ENCODE measurements around the gene RAB40B.
"Not testable (repeated sequence)": the region's sequence is repeated elsewhere in the genome, so short reads cannot be mapped to it uniquely, and the experiment has no call there.

The RAB40B gene, protein sequence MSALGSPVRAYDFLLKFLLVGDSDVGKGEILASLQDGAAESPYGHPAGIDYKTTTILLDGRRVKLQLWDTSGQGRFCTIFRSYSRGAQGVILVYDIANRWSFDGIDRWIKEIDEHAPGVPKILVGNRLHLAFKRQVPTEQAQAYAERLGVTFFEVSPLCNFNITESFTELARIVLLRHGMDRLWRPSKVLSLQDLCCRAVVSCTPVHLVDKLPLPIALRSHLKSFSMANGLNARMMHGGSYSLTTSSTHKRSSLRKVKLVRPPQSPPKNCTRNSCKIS

GRCh38 chr17:82698065-82698973 lies at the start of gene RAB40B:
TSS of gene RAB40B (minus strand) at chr17:82698698. CDS start at chr17:82698596, 102 bp downstream.
- DNase-seq = peak; percentile 99

GRCh38 chr17:82745524-82745923 lies 47.0 kb upstream of the RAB40B start:
- DNase-seq = no peak

GRCh38 chr17:82744736-82745135 lies 46.2 kb upstream of the RAB40B start:
- DNase-seq = not testable (repeated sequence)

GRCh38 chr17:82743344-82744219 lies 45.1 kb upstream of the RAB40B start:
- DNase-seq = no peak

DNA sequence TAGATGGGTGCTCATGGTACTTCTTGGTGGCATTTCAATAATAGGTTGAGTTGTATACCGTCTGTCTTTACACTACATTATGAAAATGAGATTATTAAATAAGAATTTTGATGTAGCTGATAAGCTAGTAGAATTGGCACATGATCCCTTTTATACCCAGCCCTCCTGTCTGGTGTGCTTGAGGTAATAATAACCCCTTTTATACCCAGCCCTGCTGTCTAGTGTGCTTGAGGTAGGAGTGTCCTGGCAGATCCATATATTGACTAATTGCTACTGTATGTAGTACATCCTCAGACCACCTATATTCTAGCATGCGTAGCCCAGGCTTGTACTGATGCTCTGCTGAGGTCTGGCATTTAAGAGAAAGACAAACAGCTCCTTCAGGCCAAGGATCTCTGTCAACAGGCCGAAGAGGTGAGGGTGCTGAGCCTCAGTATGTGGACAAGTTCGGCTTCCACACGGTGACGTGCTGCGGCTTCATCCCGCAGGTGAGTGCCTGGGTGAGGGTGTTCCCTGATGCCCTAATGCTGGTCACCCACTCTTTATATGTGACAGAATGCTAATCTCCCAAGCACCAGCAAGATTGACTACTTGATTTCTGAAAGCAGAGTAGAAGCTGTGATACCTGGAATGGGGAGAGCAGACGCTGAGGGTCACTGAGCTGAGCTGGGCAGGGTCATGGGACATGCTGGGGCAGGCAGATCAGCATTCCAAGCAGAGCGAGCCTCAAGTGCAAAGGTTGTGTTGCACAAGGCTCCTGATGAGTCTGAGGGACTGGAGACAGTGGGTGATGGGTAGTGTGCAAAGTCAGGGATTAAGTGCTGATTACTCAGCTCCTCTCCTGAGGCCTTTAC lies 42.6 kb upstream of the RAB40B start:
- no peak for DNase-seq

- no peak for DNase-seq
These were observed 39.7 kb upstream of the RAB40B start for GRCh38 chr17:82737967-82738877.

- no peak for DNase-seq
These were observed 38.1 kb upstream of the RAB40B start for GRCh38 chr17:82736511-82737185.

- no peak for DNase-seq
These were observed 36.7 kb upstream of the RAB40B start, which contains the start of gene FN3K for GRCh38 chr17:82734987-82735866. TSS of gene FN3K (plus strand) at chr17:82735615. CDS start at chr17:82735637, 22 bp downstream.

GRCh38 chr17:82732118-82732743 lies 33.7 kb upstream of the RAB40B start:
- DNase-seq = no peak

DNA sequence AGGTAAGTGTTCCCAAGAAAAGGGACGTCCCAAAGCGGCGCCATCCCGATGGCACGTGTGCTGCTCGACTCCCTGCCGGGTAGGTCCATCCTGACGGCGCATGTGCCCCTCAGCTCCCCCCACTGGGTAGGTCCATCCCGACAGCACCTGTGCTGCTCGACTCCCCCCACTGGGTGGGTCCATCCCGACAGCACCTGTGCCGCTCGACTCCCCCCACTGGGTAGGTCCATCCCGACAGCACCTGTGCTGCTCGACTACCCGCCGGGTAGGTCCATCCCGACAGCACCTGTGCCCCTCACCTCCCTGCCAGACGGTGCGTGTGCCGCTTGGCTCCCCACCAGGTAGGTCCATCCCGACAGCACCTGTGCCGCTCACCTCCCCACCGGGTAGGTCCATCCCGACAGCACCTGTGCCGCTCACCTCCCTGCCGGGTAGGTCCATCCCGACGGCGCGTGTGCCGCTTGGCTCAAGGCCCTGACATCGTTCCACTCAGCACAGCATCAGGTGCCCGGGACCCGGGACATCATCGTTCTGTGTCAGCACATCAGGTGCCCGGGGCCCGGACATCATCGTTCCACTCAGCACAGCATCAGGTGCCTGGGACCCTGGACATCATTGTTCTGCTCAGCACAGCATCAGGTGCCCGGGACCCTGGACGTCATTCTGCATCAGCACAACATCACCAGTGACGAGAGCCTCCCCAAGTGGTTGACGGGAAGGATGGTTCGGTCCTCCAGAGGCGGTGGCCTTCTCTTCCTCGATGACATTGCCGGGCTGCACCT lies 31.2 kb upstream of the RAB40B start:
- DNase-seq = no peak

DNA sequence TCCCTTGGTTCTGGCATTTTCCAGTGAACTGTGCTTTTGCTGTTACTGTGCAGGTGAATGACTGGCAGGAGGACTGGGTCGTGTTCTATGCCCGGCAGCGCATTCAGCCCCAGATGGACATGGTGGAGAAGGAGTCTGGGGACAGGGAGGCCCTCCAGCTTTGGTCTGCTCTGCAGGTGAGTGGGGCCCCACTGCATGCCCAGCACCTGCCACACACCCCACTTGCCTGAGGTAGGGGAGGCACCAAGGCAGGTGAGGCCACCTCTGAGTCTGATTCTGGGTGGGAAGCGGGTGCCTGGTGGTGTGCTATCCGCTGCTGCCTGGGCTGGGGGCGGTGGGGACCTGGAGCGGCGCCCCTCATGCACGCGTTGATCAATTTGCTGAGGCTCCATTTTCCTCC lies 27.9 kb upstream of the RAB40B start:
- no peak for DNase-seq

DNA sequence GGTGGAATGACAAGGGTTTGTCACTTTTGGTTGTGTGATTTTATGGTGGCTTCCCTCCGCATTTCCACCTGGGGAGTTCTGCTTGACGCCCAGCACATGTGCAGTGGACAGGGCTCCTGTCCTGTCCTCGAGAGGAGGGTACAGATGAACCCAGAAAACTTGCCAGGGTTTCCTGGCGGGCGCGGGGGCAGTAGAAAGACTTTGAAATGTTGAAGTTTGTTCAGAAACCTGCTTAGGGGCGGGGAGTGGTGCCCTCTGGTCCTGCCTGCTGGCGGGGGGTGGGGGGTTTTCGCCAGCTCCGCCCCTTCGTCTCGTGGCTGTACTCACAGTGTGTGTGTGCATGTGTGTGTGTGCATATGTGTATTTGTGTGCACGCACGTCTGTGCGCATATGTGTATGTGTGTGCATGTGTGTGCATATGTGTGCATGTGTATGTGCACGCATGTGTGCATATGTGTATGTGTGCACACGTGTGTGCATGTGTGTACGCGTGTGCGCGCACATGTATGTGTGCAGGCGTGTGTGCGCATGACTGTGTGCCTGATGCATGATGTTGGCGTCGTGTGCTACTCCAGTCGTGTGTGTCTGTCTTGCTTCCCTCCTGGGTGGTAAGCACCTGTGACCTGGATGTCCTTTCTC lies 24.8 kb upstream of the RAB40B start:
- DNase-seq = no peak

DNA sequence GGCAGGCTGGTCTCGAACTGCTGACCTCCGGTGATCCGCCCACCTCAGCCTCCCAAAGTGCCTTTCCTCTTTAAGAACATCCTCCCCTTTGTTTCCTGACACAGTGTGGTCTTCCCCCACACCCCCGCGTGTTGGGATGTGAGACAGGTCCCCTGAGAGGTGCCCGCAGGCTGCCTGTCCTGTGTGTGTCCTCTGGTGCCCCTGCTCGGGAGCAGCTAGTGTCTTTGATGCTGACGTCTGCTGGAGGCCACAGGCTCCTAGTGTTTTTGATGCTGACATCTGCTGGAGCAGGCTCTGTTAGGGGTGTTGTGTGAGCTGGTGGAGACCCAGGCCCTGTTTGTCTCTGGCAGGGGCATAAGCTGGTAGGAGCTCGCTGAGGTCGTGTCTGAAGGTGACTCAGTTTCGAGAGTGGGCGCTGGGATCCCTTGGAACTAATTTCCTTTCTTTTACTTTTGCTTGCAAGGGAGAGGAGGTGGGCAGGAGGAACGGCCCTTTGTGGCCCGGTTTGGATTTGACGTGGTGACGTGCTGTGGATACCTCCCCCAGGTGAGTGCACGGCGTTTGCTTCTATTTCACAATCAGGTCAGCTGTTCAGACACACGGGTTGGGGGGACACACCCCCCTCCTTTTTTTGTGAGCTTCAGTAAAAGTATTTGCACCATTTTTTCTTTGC lies 24.0 kb upstream of the RAB40B start:
- DNase-seq = no peak

- no peak for DNase-seq
These were observed 21.7 kb upstream of the RAB40B start for GRCh38 chr17:82720204-82720603.

DNA sequence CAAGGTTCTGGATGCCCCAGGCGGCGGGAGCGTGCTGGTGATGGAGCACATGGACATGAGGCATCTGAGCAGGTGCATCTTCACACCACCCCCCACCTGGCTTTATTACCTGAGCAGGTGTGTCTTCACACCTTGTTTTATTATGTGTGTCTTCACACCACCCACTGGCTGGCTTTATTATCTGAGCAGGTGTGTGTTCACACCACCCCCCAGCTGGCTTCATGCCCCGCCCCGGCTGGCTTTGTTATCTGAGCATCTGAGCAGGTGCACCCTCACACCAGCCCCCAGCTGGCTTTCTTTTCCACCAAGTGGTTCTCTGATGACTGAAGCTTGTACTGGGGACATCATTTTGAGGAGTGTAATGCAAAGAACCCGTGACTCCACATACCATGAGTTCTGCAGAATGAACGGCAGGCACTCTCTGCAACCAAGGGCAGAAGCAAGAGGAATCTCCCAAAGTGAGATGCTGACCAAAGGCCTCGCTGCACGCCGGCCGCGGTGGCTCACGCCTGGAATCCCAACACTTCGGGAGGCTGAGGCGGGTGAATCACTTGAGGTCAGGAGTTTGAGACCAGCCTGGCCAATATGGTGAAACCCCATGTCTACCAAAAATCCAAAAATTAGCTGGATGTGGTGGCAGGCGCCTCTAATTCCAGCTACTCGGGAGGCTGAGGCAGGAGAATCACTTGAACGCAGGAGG lies 20.6 kb upstream of the RAB40B start:
- no peak for DNase-seq

All from activated CD4-positive, alpha-beta T cell treated with anti-CD3 and anti-CD28 coated beads for 1 hour (primary cell).